Fibroblast of villous mesenchyme (primary cell): Measurements from ENCODE around the gene SLC35C1. TPM values are rescaled to one million over a fixed set of nuclear protein-coding genes. Genes with fewer than 3 reads are reported as not detected.
A peak's percentile ranks its signal among the peaks of the same experiment; 100 is the strongest.

Experiments
- DNase-seq: peaks from one replicate; pipeline ENCODE4 v3.0.0-alpha.2; 2010; ENCODE audit warnings: low read depth
- H3K4me3 ChIP-seq: 2 replicates; pipeline ENCODE4 v1.5.1; 2011; ENCODE audit warnings: low read depth, mild to moderate bottlenecking, low read length
- total RNA-seq: library from RNA; depleted of rRNA; stranded (reverse); fragments of >200 nt; gene quantifications from 2 replicates; pipeline ENCODE4 v1.2.3, GENCODE V29; 2012
- TF ChIP-seq, protein P1 (sequence below): IDR thresholded peaks from 2 replicates; pipeline ENCODE4 v1.5.1; 2012; ENCODE audit warnings: low read depth, mild to moderate bottlenecking, low read length; ENCODE audit not compliant: insufficient read depth

Gene SLC35C1
- total RNA-seq, 1 donor, result 14.2 TPM

DNA sequence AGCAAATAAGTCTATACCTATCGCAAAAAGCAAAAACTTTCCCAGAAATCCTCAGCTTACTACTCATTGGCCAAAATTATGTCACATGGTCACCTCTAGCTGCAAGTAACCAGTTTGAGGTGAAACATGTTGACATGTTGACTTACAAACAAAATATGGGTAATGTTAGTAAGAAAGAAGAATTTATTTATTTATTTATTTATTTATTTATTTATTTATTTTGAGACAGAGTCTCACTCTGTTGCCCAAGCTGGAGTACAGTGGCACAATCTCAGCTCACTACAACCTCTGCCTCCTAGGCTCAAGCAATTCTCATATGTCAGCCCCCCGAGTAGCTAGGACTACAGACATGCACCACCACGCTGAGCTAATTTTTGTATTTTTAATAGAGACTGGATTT lies 5.4 kb upstream of the SLC35C1 start:
- TF ChIP-seq, protein P1, sequence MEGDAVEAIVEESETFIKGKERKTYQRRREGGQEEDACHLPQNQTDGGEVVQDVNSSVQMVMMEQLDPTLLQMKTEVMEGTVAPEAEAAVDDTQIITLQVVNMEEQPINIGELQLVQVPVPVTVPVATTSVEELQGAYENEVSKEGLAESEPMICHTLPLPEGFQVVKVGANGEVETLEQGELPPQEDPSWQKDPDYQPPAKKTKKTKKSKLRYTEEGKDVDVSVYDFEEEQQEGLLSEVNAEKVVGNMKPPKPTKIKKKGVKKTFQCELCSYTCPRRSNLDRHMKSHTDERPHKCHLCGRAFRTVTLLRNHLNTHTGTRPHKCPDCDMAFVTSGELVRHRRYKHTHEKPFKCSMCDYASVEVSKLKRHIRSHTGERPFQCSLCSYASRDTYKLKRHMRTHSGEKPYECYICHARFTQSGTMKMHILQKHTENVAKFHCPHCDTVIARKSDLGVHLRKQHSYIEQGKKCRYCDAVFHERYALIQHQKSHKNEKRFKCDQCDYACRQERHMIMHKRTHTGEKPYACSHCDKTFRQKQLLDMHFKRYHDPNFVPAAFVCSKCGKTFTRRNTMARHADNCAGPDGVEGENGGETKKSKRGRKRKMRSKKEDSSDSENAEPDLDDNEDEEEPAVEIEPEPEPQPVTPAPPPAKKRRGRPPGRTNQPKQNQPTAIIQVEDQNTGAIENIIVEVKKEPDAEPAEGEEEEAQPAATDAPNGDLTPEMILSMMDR, result no peak
- H3K4me3 ChIP-seq, result no peak overlapping the region
- no peak for DNase-seq

DNA sequence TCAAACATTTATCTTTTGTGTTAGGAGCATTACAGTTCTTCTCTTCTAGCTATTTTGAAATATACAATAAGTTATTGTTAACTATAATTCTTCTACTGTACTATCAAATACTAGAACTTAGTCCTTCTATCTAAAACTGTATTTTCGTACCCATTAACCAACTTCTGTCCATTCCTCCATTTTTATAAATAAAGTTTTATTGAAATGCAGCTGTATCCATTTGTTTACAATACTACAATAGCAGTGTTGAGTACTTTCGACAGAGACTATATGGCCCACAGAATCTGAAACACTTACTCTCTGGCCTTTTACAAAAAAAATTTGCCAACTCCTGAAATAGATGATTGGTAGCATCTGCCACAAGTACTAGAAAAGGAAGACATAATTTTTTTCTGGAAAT lies 4.7 kb upstream of the SLC35C1 start:
- DNase-seq, result no peak
- no peak overlapping the region for H3K4me3 ChIP-seq
- TF ChIP-seq, protein P1, result no peak

GRCh38 chr11:45801723-45802315 lies 3.1 kb upstream of the SLC35C1 start:
- TF ChIP-seq, protein P1, result no peak
- DNase-seq, result no peak
- H3K4me3 ChIP-seq, result no peak overlapping the region

DNA sequence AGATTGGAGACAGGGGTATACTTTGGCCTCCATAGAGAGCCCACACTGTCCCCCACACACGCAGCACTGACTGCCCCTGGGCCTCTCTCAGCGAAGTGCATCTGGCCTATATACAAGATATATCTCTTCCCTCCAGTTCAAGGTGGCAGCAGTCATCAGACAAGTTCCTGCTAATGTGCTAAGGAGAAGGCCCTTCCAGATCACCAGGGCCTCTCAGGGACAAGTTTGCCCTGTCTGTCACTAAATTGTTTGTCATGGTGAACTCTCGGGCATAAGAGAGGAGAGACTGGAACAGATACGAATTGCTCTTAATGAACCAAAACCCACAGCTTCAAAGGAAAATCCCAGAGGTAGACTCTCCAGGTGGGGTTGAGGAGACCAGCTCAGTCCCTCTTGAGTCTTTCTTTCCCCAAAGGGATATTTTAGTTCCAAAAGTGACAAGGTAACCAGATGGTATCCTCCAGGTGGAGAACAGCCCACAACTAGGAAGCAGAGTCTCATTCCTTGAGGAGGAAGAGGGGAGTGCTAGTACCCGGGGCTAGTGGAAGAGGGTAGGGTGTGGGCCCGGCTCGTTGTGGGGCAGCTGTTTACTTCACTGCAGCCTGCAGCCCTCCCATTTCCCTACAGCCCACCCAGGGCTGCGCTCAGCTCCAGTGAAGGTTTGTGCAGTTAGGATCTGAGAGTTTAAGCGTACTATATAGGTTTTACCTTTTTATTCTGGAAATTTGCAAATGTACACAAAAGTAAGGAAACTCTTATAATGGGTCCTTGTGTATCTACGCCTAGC lies 2.2 kb upstream of the SLC35C1 start:
- H3K4me3 ChIP-seq, result no peak overlapping the region
- TF ChIP-seq, protein P1, result no peak
- DNase-seq, result no peak

- TF ChIP-seq, protein P1, result no peak
- peak overlapping the region; percentile 68 for H3K4me3 ChIP-seq
- peak; percentile 69 for DNase-seq
These were observed 783 bp upstream of the SLC35C1 start for GRCh38 chr11:45803971-45804760.

- H3K4me3 ChIP-seq, result peak overlapping the region; percentile 68
- peak; percentile 70 for DNase-seq
- TF ChIP-seq, protein P1, result no peak
These were observed 539 bp downstream of the SLC35C1 start for GRCh38 chr11:45805305-45806071.
